Astrocyte of the cerebellum (primary cell): ENCODE data around the gene MYO10.

ENCODE experiments used
- DNase-seq: peaks from one replicate; pipeline ENCODE4 v3.0.0-alpha.2; 2011; ENCODE audit warnings: low read depth
- H3K4me3 ChIP-seq: 2 replicates; pipeline ENCODE4 v1.5.1; 2011; ENCODE audit warnings: mild to moderate bottlenecking, low read depth, low read length, moderate library complexity
- CTCF ChIP-seq: IDR thresholded peaks from 2 replicates; pipeline ENCODE4 v1.5.1; 2012; ENCODE audit warnings: low read length, low read depth, moderate library complexity, mild to moderate bottlenecking; ENCODE audit errors: missing control alignments
- in situ Hi-C: cut with HindIII; loops from 2 replicates; pipeline ENCODE4 v1.10.0; 2017; ENCODE audit warnings: low sequenced_read_pairs

MYO10 gene

GRCh38 chr5:16886366-16886736 is 49.7 kb downstream of the MYO10 start:
- in situ Hi-C loops, result no loop called here
- no peak for TF ChIP-seq CTCF
- no peak overlapping the region for H3K4me3 ChIP-seq
- DNase-seq, result no peak

- TF ChIP-seq CTCF, result no peak
- DNase-seq, result no peak
- H3K4me3 ChIP-seq, result no peak overlapping the region
- in situ Hi-C loops, result no loop called here
Measured at GRCh38 chr5:16885635-16886365, 50.3 kb downstream of the MYO10 start.

GRCh38 chr5:16884595-16884994 is 51.5 kb downstream of the MYO10 start:
- no peak for DNase-seq
- in situ Hi-C loops, result no loop called here
- no peak overlapping the region for H3K4me3 ChIP-seq
- TF ChIP-seq CTCF, result no peak

- H3K4me3 ChIP-seq, result no peak overlapping the region
- no peak for TF ChIP-seq CTCF
- in situ Hi-C loops, result no loop called here
- no peak for DNase-seq
Measured at GRCh38 chr5:16883806-16884205, 52.3 kb downstream of the MYO10 start.

- no peak for DNase-seq
- in situ Hi-C loops, result no loop called here
- H3K4me3 ChIP-seq, result no peak overlapping the region
- TF ChIP-seq CTCF, result no peak
Measured at GRCh38 chr5:16883176-16883575, 52.9 kb downstream of the MYO10 start.

- no peak for TF ChIP-seq CTCF
- in situ Hi-C loops, result no loop called here
- no peak overlapping the region for H3K4me3 ChIP-seq
- no peak for DNase-seq
Measured at GRCh38 chr5:16881251-16881650, 54.8 kb downstream of the MYO10 start.
